H1 (cell line): ENCODE data around the gene GALNT2. TPM values are rescaled to one million over a fixed set of nuclear protein-coding genes. Genes with fewer than 3 reads are reported as not detected.

ENCODE experiments used
- CTCF ChIA-PET: fragments of 300-600 bp; sonication (Branson Sonifier 250); formaldehyde crosslinking; loops from one replicate; lab custom pipeline; 2021; ENCODE audit not compliant: partially characterized antibody; lab: Charles Lee
- POLR2A ChIA-PET: fragments of 300-600 bp; sonication (Branson Sonifier 250); formaldehyde crosslinking; loops from one replicate; lab custom pipeline; 2021; ENCODE audit warnings: inconsistent platforms; ENCODE audit not compliant: partially characterized antibody; lab: Charles Lee
- DNase-seq, 2 experiments: peaks; one replicate each; pipeline versions ENCODE4 v3.0.0 to v3.0.0-alpha.2; 2010 to 2022; ENCODE audit warnings: low spot score in 2 of 2, low read depth in 1 of 2, mixed read lengths in 1 of 2
- FAIRE-seq: peaks from 2 replicates; lab custom pipeline; 2011; peaks lifted over from hg19 to GRCh38; lab: Jason Lieb, UNC
- H2AFZ ChIP-seq: 2 replicates; pipeline ENCODE4 v1.8.1; 2012; ENCODE audit warnings: low read length, inconsistent platforms
- H2AK5ac ChIP-seq: 2 replicates; pipeline ENCODE4 v1.6.1; 2013; ENCODE audit warnings: low read depth, low read length
- H2BK120ac ChIP-seq: replicated peaks from 2 replicates; pipeline ENCODE3; 2013; ENCODE audit warnings: low read depth, low read length, inconsistent platforms
- H2BK12ac ChIP-seq: 2 replicates; pipeline ENCODE4 v1.6.1; 2013; ENCODE audit warnings: low read depth, low read length
- H2BK15ac ChIP-seq: 2 replicates; pipeline ENCODE4 v1.6.1; 2013; ENCODE audit warnings: low read length
- H2BK20ac ChIP-seq: 2 replicates; pipeline ENCODE4 v1.6.1; 2013; ENCODE audit warnings: low read length
- H2BK5ac ChIP-seq: 2 replicates; pipeline ENCODE4 v1.6.1; 2013; ENCODE audit warnings: low read depth, low read length
- H3K14ac ChIP-seq: 2 replicates; pipeline ENCODE4 v1.6.1; 2013; ENCODE audit warnings: inconsistent platforms; ENCODE audit not compliant: insufficient read length
- H3K18ac ChIP-seq: 2 replicates; pipeline ENCODE4 v1.6.1; 2013; ENCODE audit warnings: low read length; ENCODE audit errors: extremely low read depth
- H3K23ac ChIP-seq: 2 replicates; pipeline ENCODE4 v1.6.1; 2013; ENCODE audit warnings: inconsistent platforms; ENCODE audit not compliant: insufficient read length
- H3K23me2 ChIP-seq: 2 replicates; pipeline ENCODE4 v1.6.1; 2013; ENCODE audit warnings: low read depth, low read length
- H3K27ac ChIP-seq: 2 replicates; pipeline ENCODE4 v1.6.1; 2011; ENCODE audit warnings: low read depth, low read length, inconsistent platforms
- H3K27me3 ChIP-seq, 4 experiments: replicated peaks in 1 of 4; 1 replicate in 1 of 4; 2 replicates in 3 of 4; pipeline versions ENCODE4 v1.6.1 to v1.8.1; 2011 to 2013; ENCODE audit warnings: low read length in 3 of 4, mild to moderate bottlenecking in 3 of 4, inconsistent platforms in 2 of 4, mixed read lengths in 2 of 4, moderate library complexity in 1 of 4; ENCODE audit not compliant: control insufficient read depth in 3 of 4, insufficient read depth in 3 of 4; ENCODE audit errors: extremely low read depth in 1 of 4
- H3K36me3 ChIP-seq, 4 experiments: 2 replicates each; pipeline versions ENCODE4 v1.6.1 to v1.8.1; 2011 to 2013; ENCODE audit warnings: mild to moderate bottlenecking in 4 of 4, low read length in 3 of 4, moderate library complexity in 2 of 4, control low read depth in 1 of 4, inconsistent platforms in 1 of 4; ENCODE audit not compliant: insufficient read depth in 4 of 4, control insufficient read depth in 2 of 4
- H3K4ac ChIP-seq: replicated peaks from 2 replicates; pipeline ENCODE3; 2013; ENCODE audit warnings: low read length, low read depth, mixed read lengths, inconsistent platforms; ENCODE audit not compliant: insufficient read length
- H3K4me1 ChIP-seq, 4 experiments: replicated peaks in 1 of 4; 1 replicate in 1 of 4; 2 replicates in 3 of 4; pipeline versions ENCODE4 v1.6.1 to v1.8.1; 2011 to 2013; ENCODE audit warnings: low read length in 3 of 4, inconsistent platforms in 2 of 4, mixed read lengths in 1 of 4; ENCODE audit not compliant: insufficient read depth in 4 of 4, control insufficient read depth in 3 of 4
- H3K4me2 ChIP-seq, 2 experiments: 2 replicates each; pipeline versions ENCODE4 v1.6.1 to v1.8.1; 2011 to 2013; ENCODE audit warnings: low read depth in 2 of 2, low read length in 2 of 2, control low read depth in 1 of 2, inconsistent platforms in 1 of 2, mild to moderate bottlenecking in 1 of 2; ENCODE audit not compliant: insufficient read depth in 1 of 2
- H3K4me3 ChIP-seq, 4 experiments: fragments of 200-600, 300-600 bp in 1 of 4; sonication (generic), shearing (Covaris generic), sonication (Bioruptor Twin) in 1 of 4; 2 replicates each; pipeline versions ENCODE4 v1.5.1 to v1.8.1; 2011 to 2016; ENCODE audit warnings: low read length in 4 of 4, low read depth in 3 of 4, control low read depth in 2 of 4, inconsistent platforms in 2 of 4, mild to moderate bottlenecking in 2 of 4, mixed read lengths in 1 of 4, moderate library complexity in 1 of 4; ENCODE audit not compliant: insufficient read depth in 2 of 4; ENCODE audit errors: extremely low read depth in 1 of 4
- H3K56ac ChIP-seq: replicated peaks from 2 replicates; pipeline ENCODE3; 2013; ENCODE audit warnings: low read depth, mild to moderate bottlenecking, mixed read lengths, low read length, inconsistent platforms; ENCODE audit not compliant: insufficient read length
- H3K79me1 ChIP-seq: 2 replicates; pipeline ENCODE4 v1.6.1; 2013; ENCODE audit warnings: low read depth, low read length, control low read depth
- H3K79me2 ChIP-seq, 2 experiments: 2 replicates each; pipeline versions ENCODE4 v1.6.1 to v1.8.1; 2012 to 2013; ENCODE audit warnings: low read length in 2 of 2, mild to moderate bottlenecking in 2 of 2, inconsistent platforms in 1 of 2; ENCODE audit not compliant: insufficient read depth in 2 of 2, control insufficient read depth in 1 of 2
- H3K9ac ChIP-seq, 4 experiments: replicated peaks in 1 of 4; 1 replicate in 1 of 4; 2 replicates in 3 of 4; pipeline versions ENCODE4 v1.6.1 to v1.8.1; 2011 to 2013; ENCODE audit warnings: low read depth in 3 of 4, low read length in 3 of 4, control low read depth in 2 of 4, mild to moderate bottlenecking in 2 of 4, moderate library complexity in 2 of 4, inconsistent platforms in 1 of 4; ENCODE audit errors: extremely low read depth in 1 of 4
- H3K9me3 ChIP-seq, 2 experiments: 2 replicates each; pipeline versions ENCODE4 v1.6.1 to v1.8.1; 2012 to 2013; ENCODE audit warnings: mild to moderate bottlenecking in 2 of 2, moderate library complexity in 2 of 2, control low read depth in 1 of 2, inconsistent platforms in 1 of 2, low read depth in 1 of 2, low read length in 1 of 2, mixed read lengths in 1 of 2; ENCODE audit not compliant: insufficient read depth in 2 of 2
- H4K20me1 ChIP-seq, 2 experiments: replicated peaks in 1 of 2; 2 replicates each; pipeline versions ENCODE3 to v1.8.1; 2011 to 2013; ENCODE audit warnings: inconsistent platforms in 2 of 2, low read length in 2 of 2, mild to moderate bottlenecking in 1 of 2; ENCODE audit not compliant: insufficient read depth in 2 of 2, control insufficient read depth in 1 of 2
- H4K5ac ChIP-seq: 2 replicates; pipeline ENCODE4 v1.6.1; 2013; ENCODE audit warnings: low read length, low read depth, mixed read lengths, inconsistent platforms; ENCODE audit not compliant: insufficient read length
- H4K8ac ChIP-seq: 2 replicates; pipeline ENCODE4 v1.8.0; 2013; ENCODE audit warnings: mild to moderate bottlenecking, moderate library complexity, low read length, inconsistent platforms; ENCODE audit not compliant: insufficient read depth; ENCODE audit errors: extremely low read depth
- H4K91ac ChIP-seq: replicated peaks from 2 replicates; pipeline ENCODE3; 2013; ENCODE audit warnings: low read length, mixed read lengths, inconsistent platforms; ENCODE audit not compliant: insufficient read length
- CEBPB ChIP-seq: IDR thresholded peaks from 2 replicates; pipeline ENCODE4 v1.6.1; 2012; ENCODE audit warnings: low read depth, low read length
- EGR1 ChIP-seq: IDR thresholded peaks from 2 replicates; pipeline ENCODE4 v1.6.1; 2011; ENCODE audit warnings: low read depth, low read length, borderline replicate concordance
- GABPA ChIP-seq: IDR thresholded peaks from 2 replicates; pipeline ENCODE4 v1.6.1; 2011; ENCODE audit warnings: mild to moderate bottlenecking, low read length, moderate library complexity, borderline replicate concordance; ENCODE audit not compliant: insufficient read depth
- SIN3A ChIP-seq, 2 experiments: IDR thresholded peaks in 1 of 2; conservative IDR thresholded peaks in 1 of 2; 2 replicates each; pipeline ENCODE4 v1.6.1; 2011 to 2012; ENCODE audit warnings: low read length in 2 of 2, improper control_type of control experiment in 1 of 2, low read depth in 1 of 2, mild to moderate bottlenecking in 1 of 2
- WGBS, 2 experiments: shearing (Covaris generic) in 1 of 2; methylation state at CpG; one replicate each; pipeline versions ENCODE4 v1.1.6 to v1.1.7; 2013 to 2015; ENCODE audit warnings: low lambda C conversion rate in 2 of 2, mixed read lengths in 2 of 2, inconsistent platforms in 1 of 2, low coverage in 1 of 2, missing lambda C conversion rate in 1 of 2; ENCODE audit not compliant: insufficient replicate concordance in 2 of 2, insufficient coverage in 1 of 2, insufficient read length in 1 of 2; ENCODE audit errors: extremely low coverage in 1 of 2, missing lambda C conversion rate in 1 of 2; 5-methylcytosine and 5-hydroxymethylcytosine counted together
- long read RNA-seq, 2 experiments: library from RNA in 1 of 2; library from capped mRNA in 1 of 2; stranded (forward); transcript quantifications; one replicate each; pipeline ENCODE4 v2.0.0, GENCODE V29; 2021; ENCODE audit warnings: inconsistent platforms in 1 of 2
- polyA minus RNA-seq, 3 experiments: library from RNA; depleted of rRNA, polyadenylated mRNA; stranded (reverse); fragments of >200 nt; gene quantifications; 1 replicate in 2 of 3; 2 replicates in 1 of 3; pipeline ENCODE4 v1.2.3, GENCODE V29; 2011
- polyA plus RNA-seq, 7 experiments: library from polyadenylated mRNA; depleted of rRNA in 3 of 7; stranded (reverse) in 5 of 7; unstranded in 2 of 7; fragments of >200 nt in 5 of 7; fragments of 200-250 nt in 2 of 7; gene quantifications; 1 replicate in 5 of 7; 2 replicates in 1 of 7; 4 replicates in 1 of 7; pipeline versions ENCODE4 v1.2.1 to v1.2.3, GENCODE V29; 2011 to 2013; ENCODE audit warnings: missing spikeins in 2 of 7, mixed read lengths in 2 of 7
- total RNA-seq: library from RNA; stranded (reverse); fragmentation: NEBNext Ultra II Directional; extraction: Animal tissue kit (Norgen Biotek cat#: 25700); gene quantifications from 2 replicates; pipeline ENCODE4 v1.2.1, GENCODE V29; 2021

The GALNT2 gene
- total RNA-seq (75.3 and 83.7 TPM in 2 replicates), polyA plus RNA-seq (2011; rRNA removed) (34.5 and 47.8 TPM in 2 replicates), polyA minus RNA-seq (2011; rRNA and poly(A)+ RNA removed) (34.8 and 35.8 TPM in 2 replicates)
- polyA plus RNA-seq (2011; cell fraction: cytosol; rRNA removed): 40.8 TPM
- 65.6 TPM for polyA plus RNA-seq (2011; cell fraction: nucleus; rRNA removed)
- polyA plus RNA-seq (2012, experiment 1 of 2): 51.1 to 58.7 TPM (median 53.7 TPM) in 4 replicates
- polyA plus RNA-seq (2012, experiment 2 of 2): 35.2 TPM
- 90.5 TPM for polyA plus RNA-seq (2013, experiment 1 of 2)
- polyA plus RNA-seq (2013, experiment 2 of 2): 94.8 TPM
- polyA minus RNA-seq (2011; cell fraction: cytosol; rRNA and poly(A)+ RNA removed): 32.2 TPM
- 36.7 TPM for polyA minus RNA-seq (2011; cell fraction: nucleus; rRNA and poly(A)+ RNA removed)
- long read RNA-seq, experiment 1, full-length matches to known transcripts: 10 of 86 reads
- long read RNA-seq, experiment 1, partial matches to known transcripts: 69 of 86 reads
- long read RNA-seq, experiment 1, other reads (novel, unspliced or antisense): 7 of 86 reads
- long read RNA-seq, experiment 2, partial matches to known transcripts: 0 of 4 reads
- long read RNA-seq, experiment 2, other reads (novel, unspliced or antisense): 4 of 4 reads

GRCh38 chr1:230066466-230067404 lies at the start of gene GALNT2:
Gene GALNT2, plus strand, starts transcription at chr1:230067238. Its CDS starts 43 bp downstream, at chr1:230067281.
- POLR2A ChIA-PET: interaction anchor here (0.7 to 1.5 kb wide), 3 partner anchors 9 to 437 kb away, joined by 3 read pairs; no protein-coding TSS in a partner anchor
- no peak for TF ChIP-seq CEBPB
- no peak for TF ChIP-seq GABPA
- TF ChIP-seq EGR1: peak; percentile 89; the same call in 1 of the 2 replicates
- peak in 1 of 2 experiments; percentile 60; a peak in 1 of 4 replicates for TF ChIP-seq SIN3A (conservative IDR thresholded peaks at IDR 0.05 in 1 of 2, IDR thresholded peaks at IDR 0.05 in 1 of 2; ENCODE audit: low read depth in 1 of 2, low read length in 2 of 2)

More at GRCh38 chr1:230066466-230067404, at the start of gene GALNT2:
- H4K8ac ChIP-seq: peak within 1 kb of the TSS; percentile 87
- H2BK20ac ChIP-seq: no peak within 1 kb of the TSS
- CTCF ChIA-PET: interaction anchor here (0.7 to 1.2 kb wide), 4 partner anchors 11 to 143 kb away, joined by 3 to 5 read pairs (median 3); no protein-coding TSS in a partner anchor
- peaks cover 0 to under 1% of the 10 kb centered on the region in 2 experiments; a peak in 1 of 4 replicates for H3K9me3 ChIP-seq
- 3% methylated on average over 14 of the region's 104 CpGs; no CpG with 5 or more reads in 1 of the 2 experiments for WGBS, 2 experiments
- peaks cover 0 to 7% (median 0%) of the 10 kb centered on the region in 4 experiments; a peak in 2 of 7 replicates for H3K27me3 ChIP-seq
- no peak for FAIRE-seq
- H3K23ac ChIP-seq: no peak within 1 kb of the TSS
- H3K9ac ChIP-seq: peak within 1 kb of the TSS; percentile 42 to 92 (median 62); a peak in 6 of 7 replicates
- no peak within 1 kb of the TSS for H2BK5ac ChIP-seq
- peaks cover 5 to 13% of the 10 kb centered on the region in 2 experiments for H4K20me1 ChIP-seq
- peaks cover 8% of the 10 kb centered on the region; the same call in 1 of the 2 replicates for H3K23me2 ChIP-seq
- H2BK12ac ChIP-seq: no peak within 1 kb of the TSS
- no peak within 1 kb of the TSS for H3K56ac ChIP-seq
- peak within 1 kb of the TSS; percentile 60 for H3K18ac ChIP-seq
- peak within 1 kb of the TSS; percentile 60 to 91 (median 77) for H3K4me3 ChIP-seq
- no peak within 1 kb of the TSS; the same call in 1 of the 2 replicates for H2AFZ ChIP-seq
- no peaks in the 10 kb centered on the region for H3K36me3 ChIP-seq
- H2AK5ac ChIP-seq: no peak within 1 kb of the TSS
- H2BK15ac ChIP-seq: no peak within 1 kb of the TSS
- H3K4me1 ChIP-seq: peaks cover 4 to 8% (median 7%) of the 10 kb centered on the region in 4 experiments; a peak in 4 of 7 replicates
- H3K79me1 ChIP-seq: peaks cover 6% of the 10 kb centered on the region; the same call in 1 of the 2 replicates
- peak within 1 kb of the TSS; percentile 82 to 83 for H3K4me2 ChIP-seq
- H3K27ac ChIP-seq: peak within 1 kb of the TSS; percentile 5; the same call in 1 of the 2 replicates
- no peak within 1 kb of the TSS for H3K4ac ChIP-seq
- peak; percentile 61 to 89 for DNase-seq
- peak within 1 kb of the TSS; percentile 37 for H4K91ac ChIP-seq
- no peak within 1 kb of the TSS for H3K14ac ChIP-seq
- H2BK120ac ChIP-seq: no peak within 1 kb of the TSS
- peak within 1 kb of the TSS; percentile 37 for H4K5ac ChIP-seq
- H3K79me2 ChIP-seq: peaks cover 11 to 38% of the 10 kb centered on the region in 2 experiments
